Hematopoietic multipotent progenitor cell (in vitro differentiated cells): Measurements from ENCODE around the gene ASTN2. TPM values are rescaled to one million over a fixed set of nuclear protein-coding genes. Genes with fewer than 3 reads are reported as not detected.
A peak's percentile ranks its signal among the peaks of the same experiment; 100 is the strongest.
"Not testable (repeated sequence)": the region's sequence is repeated elsewhere in the genome, so short reads cannot be mapped to it uniquely, and the experiment has no call there.

Experiments used
- DNase-seq, 3 donors: peaks; one replicate each; pipeline ENCODE4 v3.0.0-alpha.2; 2011 to 2015; ENCODE audit warnings: low read depth in 2 of 3, low spot score in 2 of 3
- total RNA-seq: library from RNA; depleted of rRNA; stranded (reverse); fragments of >200 nt; gene quantifications from one replicate; pipeline ENCODE4 v1.2.3, GENCODE V29; 2012

ASTN2 gene
- total RNA-seq, 1 donor, result 1.3 TPM

DNA sequence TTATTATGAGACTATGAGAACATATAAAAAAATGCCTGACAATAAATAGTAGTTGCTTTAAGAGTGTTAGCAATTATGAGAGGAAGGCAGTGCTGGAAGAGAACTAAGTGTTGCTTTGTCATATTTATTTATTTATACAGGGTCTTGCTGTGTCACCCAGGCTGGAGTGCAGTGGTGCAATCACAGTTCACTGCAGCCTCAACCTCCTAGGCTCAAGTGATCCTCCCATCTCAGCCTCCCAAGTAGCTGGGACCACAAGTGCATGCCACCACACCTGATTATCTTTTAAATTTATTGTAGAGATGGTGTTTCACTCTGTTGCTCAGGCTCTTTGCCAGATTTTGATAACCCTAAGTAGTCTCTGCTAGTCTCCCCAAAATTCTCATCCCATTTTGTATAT lies 724.1 kb downstream of the ASTN2 start:
- not testable (repeated sequence) for DNase-seq

DNA sequence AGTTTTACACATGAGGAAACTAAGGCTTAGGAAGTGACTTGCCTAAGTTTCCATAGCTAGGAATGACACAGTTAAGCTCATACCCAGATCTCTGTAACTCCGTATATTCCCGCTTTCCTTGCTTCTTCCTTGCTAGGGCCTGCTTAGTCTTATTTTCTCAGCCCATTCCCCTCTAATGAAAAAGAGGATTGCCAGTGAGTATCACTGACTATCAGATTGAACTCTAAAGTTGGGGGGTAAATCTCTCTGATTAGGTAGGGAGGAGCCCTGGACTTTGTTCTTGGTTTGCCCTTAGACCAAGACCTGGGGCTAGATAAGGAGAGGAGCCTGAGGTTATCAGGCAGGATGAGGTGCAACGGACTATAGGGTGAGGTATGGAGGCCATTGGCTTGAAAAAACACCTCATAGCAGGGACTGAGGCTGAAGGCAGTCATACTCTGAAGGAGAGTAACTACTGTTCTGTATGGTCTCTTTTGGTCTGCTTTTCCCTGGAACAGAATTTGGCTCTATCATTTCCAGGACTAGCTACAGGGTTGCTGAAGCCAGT lies 725.3 kb downstream of the ASTN2 start:
- DNase-seq, result no peak

GRCh38 chr9:116688806-116689485 lies 725.9 kb downstream of the ASTN2 start:
- no peak for DNase-seq

DNA sequence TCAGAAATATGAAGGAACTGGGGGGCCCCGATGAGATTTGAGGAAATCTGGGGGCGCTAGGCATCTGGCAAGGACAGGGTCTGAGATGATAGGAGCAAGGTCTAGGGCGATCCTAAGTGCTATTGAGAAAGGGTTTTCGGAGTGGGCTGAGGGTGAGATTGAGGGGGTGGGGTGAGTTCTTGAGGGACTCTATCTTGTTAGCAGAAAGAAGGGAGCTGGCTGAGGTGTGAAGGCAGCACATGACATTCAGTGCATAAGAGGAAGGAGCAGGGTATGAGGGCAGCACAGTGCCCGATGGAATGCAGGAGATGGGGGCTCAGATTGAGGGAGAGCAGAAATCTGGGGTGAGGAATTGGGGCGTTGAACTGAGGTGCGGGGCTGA lies 727.1 kb downstream of the ASTN2 start:
- DNase-seq, result no peak

DNA sequence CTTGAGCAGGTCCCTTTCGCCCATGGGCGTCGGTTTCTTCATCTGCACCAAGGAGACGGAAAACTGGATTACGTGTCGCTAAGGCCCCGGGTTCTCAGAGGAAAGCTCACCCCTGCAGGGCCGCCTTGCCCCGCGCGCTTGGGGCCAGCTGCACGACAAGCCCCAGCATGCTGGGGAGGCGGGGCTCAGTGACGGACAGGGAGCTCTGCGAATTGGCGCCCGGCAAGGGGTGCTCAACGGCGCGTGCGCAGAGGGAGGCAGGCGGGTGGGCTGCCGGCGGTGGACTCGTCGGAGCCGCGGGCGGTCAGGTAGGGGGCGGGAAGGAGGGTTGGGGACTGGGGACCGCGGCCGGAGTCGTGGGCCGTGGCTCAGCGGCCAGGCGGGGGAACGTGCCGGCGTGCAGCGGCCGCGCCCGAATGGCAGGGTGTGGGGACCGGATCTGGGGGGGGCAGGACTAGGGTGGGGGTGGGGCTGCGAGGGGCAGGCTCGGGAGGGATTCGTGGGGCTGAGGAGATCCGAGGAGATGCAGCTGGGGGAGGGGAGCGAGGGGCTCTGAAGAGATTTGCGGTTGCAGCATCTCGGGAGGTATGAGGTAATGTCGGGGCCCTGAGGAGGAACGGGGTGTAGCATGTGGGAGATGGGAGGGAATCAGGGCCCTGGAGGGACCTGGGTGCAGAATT lies 727.6 kb downstream of the ASTN2 start, which contains the start of gene TRIM32:
Gene TRIM32, plus strand, starts transcription at position 232 of the 680 bp plus-strand sequence. CDS start 10,438 bp downstream, outside the sequence.
- peak; percentile 71 to 94 (median 87) for DNase-seq

GRCh38 chr9:116686693-116687073 lies 728.2 kb downstream of the ASTN2 start:
- DNase-seq, result no peak

DNA sequence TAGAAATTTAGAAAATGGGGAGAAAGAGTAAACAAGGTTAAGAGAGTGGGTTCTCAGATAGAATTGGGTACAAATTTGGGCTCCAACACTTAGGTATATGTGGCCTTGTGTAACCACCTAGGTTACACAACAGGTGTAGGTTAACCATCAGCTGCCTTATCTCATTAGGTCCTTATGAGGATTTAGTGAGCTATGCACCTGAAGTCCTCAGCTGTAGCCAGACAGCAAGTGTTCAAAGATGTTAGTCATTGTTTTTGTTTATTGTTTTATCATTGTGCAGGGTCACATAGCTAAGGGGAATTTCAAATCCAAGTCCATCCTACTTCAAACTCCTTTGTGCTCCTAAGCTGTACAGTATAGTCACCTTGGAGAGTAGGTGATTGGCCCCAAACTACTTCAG lies 728.7 kb downstream of the ASTN2 start:
- no peak for DNase-seq

DNA sequence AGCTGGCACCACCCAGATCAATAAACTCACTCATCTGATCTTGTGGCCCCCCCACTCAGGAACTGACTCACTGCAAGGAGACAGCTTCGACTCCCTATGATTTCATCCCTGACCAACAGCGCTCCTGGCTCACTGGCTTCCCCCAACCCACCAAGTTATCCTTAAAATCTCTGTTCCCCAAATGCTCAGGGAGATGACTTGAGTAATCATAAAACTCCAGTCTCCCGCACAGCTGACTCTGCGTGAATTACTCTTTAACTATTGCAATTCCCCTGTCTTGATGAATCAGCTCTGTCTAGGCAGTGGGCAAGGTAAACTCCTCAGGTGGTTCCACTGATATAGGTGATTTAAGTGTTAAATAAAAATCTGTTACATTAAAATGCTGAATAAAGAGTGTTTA lies 729.7 kb downstream of the ASTN2 start:
- no peak for DNase-seq

GRCh38 chr9:116683535-116683934 lies 731.3 kb downstream of the ASTN2 start:
- no peak for DNase-seq

GRCh38 chr9:116674210-116674980 lies 740.5 kb downstream of the ASTN2 start:
- no peak for DNase-seq

GRCh38 chr9:116673375-116673774 lies 741.5 kb downstream of the ASTN2 start:
- DNase-seq, result no peak

GRCh38 chr9:116671605-116672004 lies 743.3 kb downstream of the ASTN2 start:
- DNase-seq, result no peak

DNA sequence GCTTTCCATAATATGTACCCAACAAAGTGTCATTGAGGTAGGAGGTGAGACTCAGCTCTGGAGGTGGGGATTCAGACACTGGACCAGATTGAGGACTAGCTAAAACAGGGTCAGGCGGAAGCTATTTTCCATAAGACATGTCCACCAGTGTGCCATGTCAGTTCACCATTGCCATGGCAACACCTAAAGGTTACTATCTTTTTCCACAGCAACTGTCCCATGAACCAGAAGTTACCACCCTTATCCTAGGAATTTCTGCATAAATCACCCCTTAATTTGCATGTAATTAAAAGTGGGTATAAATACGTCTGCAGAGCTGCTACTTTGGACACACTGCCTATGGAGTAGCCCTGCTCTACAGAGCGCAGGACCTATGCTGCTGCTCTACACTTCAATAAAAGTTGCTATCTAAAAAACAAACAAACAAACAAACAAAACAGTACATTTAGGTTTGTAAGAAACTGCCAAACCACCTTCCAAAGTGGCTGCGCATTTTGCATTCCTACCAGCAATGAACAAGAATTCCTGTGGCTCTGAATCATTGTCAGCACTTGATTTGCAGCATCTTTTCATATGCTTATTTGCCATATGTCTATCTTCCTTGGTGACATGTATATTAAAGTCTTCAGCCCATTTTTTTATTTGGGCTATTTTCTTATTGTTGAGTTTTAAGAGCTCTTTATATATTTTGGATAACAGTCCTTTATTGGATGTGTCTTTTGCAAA lies 745.7 kb downstream of the ASTN2 start:
- no peak for DNase-seq

GRCh38 chr9:116663581-116663980 lies 751.3 kb downstream of the ASTN2 start:
- DNase-seq, result no peak

GRCh38 chr9:116662646-116663310 lies 752.1 kb downstream of the ASTN2 start:
- DNase-seq, result no peak

GRCh38 chr9:116661037-116661954 lies 753.6 kb downstream of the ASTN2 start:
- peak; percentile 11 to 65 (median 33) for DNase-seq

- DNase-seq, result no peak
Observed at GRCh38 chr9:116658265-116658664, 756.6 kb downstream of the ASTN2 start.

DNA sequence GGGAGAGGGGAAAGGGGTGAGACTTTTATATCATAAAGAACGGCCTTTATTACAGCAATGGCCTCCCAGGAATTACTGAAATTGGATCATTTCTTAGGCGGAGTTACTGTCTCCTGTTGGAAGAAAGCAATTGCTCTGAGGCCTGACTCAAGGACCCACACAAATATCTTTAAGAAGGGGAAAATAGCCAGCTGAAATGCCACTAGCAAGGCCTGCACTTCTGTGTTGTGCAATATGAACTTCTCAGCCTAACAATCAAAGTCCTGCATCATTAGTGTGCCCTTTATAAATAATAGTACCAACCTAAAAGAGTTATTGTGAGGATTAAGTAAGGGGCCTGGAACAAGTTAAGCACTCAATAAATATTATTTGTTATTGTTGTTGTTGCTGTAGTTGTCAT lies 757.9 kb downstream of the ASTN2 start:
- DNase-seq, result no peak

- no peak for DNase-seq
Observed at GRCh38 chr9:116656501-116656971, 758.3 kb downstream of the ASTN2 start.
